ENCODE data around the gene SAP30BP. TPM values are rescaled to one million over a fixed set of nuclear protein-coding genes. Genes with fewer than 3 reads are reported as not detected.

The SAP30BP gene
- total RNA-seq, 4 donors from 2014 or later, result 33.9 to 72.7 (median 44.4) TPM

- TF ChIP-seq CTCF (IDR thresholded peaks at IDR 0.05) (no peak), POLR2A (IDR thresholded peaks at IDR 0.05) (no peak)
- WGBS, 2 donors, result 100% methylated on average over 1 of the region's 20 CpGs; no CpG with 5 or more reads in 1 of the 2 donors
- Histone ChIP-seq H3K27me3 (no peaks in the 10 kb centered on the region), H3K36me3 (peaks cover 12 to 98% (median 45%) of the 10 kb centered on the region in 3 donors), H3K27ac (no peak overlapping the region), H3K4me3 (no peak overlapping the region), H3K9me3 (no peaks in the 10 kb centered on the region), H3K4me1 (peaks cover 12 to 49% (median 23%) of the 10 kb centered on the region in 3 donors)
- intact Hi-C loops (cut with DNase I), result loop anchor here (10.0 kb wide), 1 partner anchor 251 kb away; no protein-coding TSS in a partner anchor
- no peak for DNase-seq
These were observed 88.2 kb downstream of the SAP30BP start for GRCh38 chr17:75755205-75755901.

- no peak for DNase-seq
- no CpG with 5 or more reads among the region's 2 CpGs for WGBS, 2 donors
- Histone ChIP-seq H3K27me3 (no peaks in the 10 kb centered on the region), H3K36me3 (peaks cover 12 to 96% (median 39%) of the 10 kb centered on the region in 3 donors), H3K9me3 (no peaks in the 10 kb centered on the region), H3K4me3 (no peak overlapping the region), H3K4me1 (peaks cover 12 to 49% (median 23%) of the 10 kb centered on the region in 3 donors), H3K27ac (no peak overlapping the region)
- TF ChIP-seq CTCF (IDR thresholded peaks at IDR 0.05), result no peak
- no peak for TF ChIP-seq POLR2A (IDR thresholded peaks at IDR 0.05)
- intact Hi-C loops (cut with DNase I), result loop anchor here (10.0 kb wide), 1 partner anchor 251 kb away; no protein-coding TSS in a partner anchor
These were observed 88.9 kb downstream of the SAP30BP start for GRCh38 chr17:75755990-75756389.

- peaks cover 12 to 49% (median 23%) of the 10 kb centered on the region in 3 donors for H3K4me1 ChIP-seq
- H3K27me3 ChIP-seq, result no peaks in the 10 kb centered on the region
- H3K9me3 ChIP-seq, result no peaks in the 10 kb centered on the region
- H3K4me3 ChIP-seq, result no peak overlapping the region
- intact Hi-C loops (cut with DNase I), result loop anchor here (10.0 kb wide), 1 partner anchor 252 kb away; no protein-coding TSS in a partner anchor
- H3K36me3 ChIP-seq, result peaks cover 12 to 91% (median 35%) of the 10 kb centered on the region in 3 donors
- TF ChIP-seq POLR2A (IDR thresholded peaks at IDR 0.05) (no peak), CTCF (IDR thresholded peaks at IDR 0.05) (no peak)
- no peak for DNase-seq
- 74 to 92% methylated on average over 5 to 7 of the region's 29 CpGs for WGBS, 2 donors
- no peak overlapping the region for H3K27ac ChIP-seq
These were observed 89.4 kb downstream of the SAP30BP start for GRCh38 chr17:75756451-75757085.

- no peaks in the 10 kb centered on the region for H3K27me3 ChIP-seq
- 53 to 100% methylated on average over 1 to 2 of the region's 21 CpGs for WGBS, 2 donors
- peaks cover 12 to 84% (median 29%) of the 10 kb centered on the region in 3 donors for H3K36me3 ChIP-seq
- no peaks in the 10 kb centered on the region for H3K9me3 ChIP-seq
- peaks cover 12 to 49% (median 23%) of the 10 kb centered on the region in 3 donors for H3K4me1 ChIP-seq
- no peak overlapping the region for H3K4me3 ChIP-seq
- intact Hi-C loops (cut with DNase I), result loop anchor here (10.0 kb wide), 1 partner anchor 252 kb away; no protein-coding TSS in a partner anchor
- no peak for DNase-seq
- no peak overlapping the region for H3K27ac ChIP-seq
- TF ChIP-seq POLR2A (IDR thresholded peaks at IDR 0.05), result no peak
- no peak for TF ChIP-seq CTCF (IDR thresholded peaks at IDR 0.05)
These were observed 90.0 kb downstream of the SAP30BP start for GRCh38 chr17:75757086-75757681.

Other genes starting within 250 kb of the SAP30BP start
- 10 to 100 TPM; 19.3 to 56.5 (median 28.3) TPM for gene TMEM94, start 210.7 kb upstream of the SAP30BP start, total RNA-seq
- gene CASKIN2, start 151.8 kb upstream of the SAP30BP start, total RNA-seq, result 10 to 100 TPM in 3 of 4 donors, 1 to 10 TPM in 1; 9.5 to 12.2 (median 10.4) TPM
- gene TSEN54, start 150.8 kb upstream of the SAP30BP start, total RNA-seq, result 10 to 100 TPM; 18.3 to 33.2 (median 23.1) TPM
- 100 to 1,000 TPM in 1 of 4 donors, 10 to 100 TPM in 3; 40.0 to 101 (median 67.3) TPM for gene LLGL2, start 141.6 kb upstream of the SAP30BP start, total RNA-seq
- gene MYO15B, start 79.5 kb upstream of the SAP30BP start, total RNA-seq, result 10 to 100 TPM in 2 of 4 donors, 1 to 10 TPM in 2; 6.3 to 60.7 (median 10.4) TPM
- 10 to 100 TPM in 1 of 4 donors, 1 to 10 TPM in 3; 7.4 to 16.8 (median 8.6) TPM for gene SMIM5, start 33.9 kb upstream of the SAP30BP start, total RNA-seq
- gene RECQL5, start 184 bp upstream of the SAP30BP start, total RNA-seq, result 10 to 100 TPM; 25.1 to 82.8 (median 34.0) TPM
- 100 to 1,000 TPM in 1 of 4 donors, 10 to 100 TPM in 3; 60.6 to 115 (median 82.3) TPM for gene ITGB4, start 54.1 kb downstream of the SAP30BP start, total RNA-seq
- 10 to 100 TPM; 16.4 to 30.9 (median 20.2) TPM for gene GALK1, start 97.9 kb downstream of the SAP30BP start, total RNA-seq
- 10 to 100 TPM; 14.8 to 27.3 (median 20.4) TPM for gene UNK, start 117.5 kb downstream of the SAP30BP start, total RNA-seq
- gene UNC13D, start 177.1 kb downstream of the SAP30BP start, total RNA-seq, result 10 to 100 TPM; 16.5 to 21.5 (median 16.9) TPM
- 10 to 100 TPM; 24.9 to 44.2 (median 36.9) TPM for gene WBP2, start 188.0 kb downstream of the SAP30BP start, total RNA-seq
- gene TRIM47, start 211.2 kb downstream of the SAP30BP start, total RNA-seq, result 10 to 100 TPM; 19.5 to 33.4 (median 25.5) TPM
- 10 to 100 TPM; 17.3 to 24.6 (median 19.6) TPM for gene TRIM65, start 229.6 kb downstream of the SAP30BP start, total RNA-seq
- gene MRPL38, start 237.5 kb downstream of the SAP30BP start, total RNA-seq, result 10 to 100 TPM; 40.2 to 49.2 (median 41.0) TPM

Measured in esophagus squamous epithelium (tissue), 5 donors.